HAP-1 (cell line): ENCODE results near the gene FLOT1.
"Not testable (repeated sequence)": the region's sequence is repeated elsewhere in the genome, so short reads cannot be mapped to it uniquely, and the experiment has no call there.

Experiments
- DNase-seq, 2 experiments: peaks; one replicate each; pipeline ENCODE4 v3.0.0-alpha.2; 2016 to 2020; ENCODE audit warnings: low spot score in 2 of 2
- H3K27me3 ChIP-seq: fragments of 250-450 bp; sonication (Bioruptor Pico); 2 replicates; pipeline ENCODE4 v1.5.1; 2020; ENCODE audit warnings: low read depth, mild to moderate bottlenecking, moderate library complexity
- H3K36me3 ChIP-seq: fragments of 250-450 bp; sonication (Bioruptor Pico); replicated peaks from 2 replicates; pipeline ENCODE4 v1.5.1; 2020; ENCODE audit warnings: mild to moderate bottlenecking
- H3K4me1 ChIP-seq: fragments of 250-450 bp; sonication (Bioruptor Pico); 2 replicates; pipeline ENCODE4 v1.5.1; 2020; ENCODE audit warnings: mild to moderate bottlenecking
- H3K4me3 ChIP-seq: fragments of 250-450 bp; sonication (Bioruptor Pico); 2 replicates; pipeline ENCODE4 v1.5.1; 2020; ENCODE audit warnings: mild to moderate bottlenecking, moderate library complexity
- H3K9me3 ChIP-seq: fragments of 250-450 bp; sonication (Bioruptor Pico); 2 replicates; pipeline ENCODE4 v1.5.1; 2020; ENCODE audit warnings: mild to moderate bottlenecking, moderate library complexity
- in situ Hi-C: fragments of 300-500 bp; cut with MboI; formaldehyde crosslinking; loops from 3 replicates; pipeline ENCODE4 v1.14.3; 2020; ENCODE audit warnings: low sequenced_read_pairs, inconsistent platforms, mixed read lengths

The FLOT1 gene

DNA sequence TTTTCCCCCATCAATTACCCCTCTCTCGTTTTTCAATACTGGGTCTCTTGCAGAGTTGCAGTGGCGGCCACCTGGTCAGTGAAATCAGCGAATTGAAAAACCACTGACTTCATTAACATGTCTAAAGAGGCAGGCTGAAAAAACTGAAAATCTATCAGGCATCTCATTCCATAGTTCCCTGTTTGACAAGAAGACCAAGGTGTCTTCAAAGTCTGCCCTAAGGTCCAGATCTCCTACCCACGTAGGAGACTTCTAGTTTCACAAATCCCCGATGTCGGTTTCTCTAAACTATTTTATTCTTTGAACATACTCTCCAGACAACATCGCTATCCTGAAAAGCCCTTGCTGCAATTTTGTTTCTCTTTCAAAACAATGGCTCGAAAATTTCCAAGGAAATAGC lies 23.1 kb downstream of the FLOT1 start:
- in situ Hi-C loops, result no loop called here
- Histone ChIP-seq H3K9me3 (no peaks in the 10 kb centered on the region), H3K36me3 (peaks cover 46% of the 10 kb centered on the region), H3K4me3 (peak overlapping the region; percentile 69), H3K4me1 (peaks cover 31% of the 10 kb centered on the region), H3K27me3 (no peaks in the 10 kb centered on the region)
- DNase-seq, result peak; percentile 61 to 83

DNA sequence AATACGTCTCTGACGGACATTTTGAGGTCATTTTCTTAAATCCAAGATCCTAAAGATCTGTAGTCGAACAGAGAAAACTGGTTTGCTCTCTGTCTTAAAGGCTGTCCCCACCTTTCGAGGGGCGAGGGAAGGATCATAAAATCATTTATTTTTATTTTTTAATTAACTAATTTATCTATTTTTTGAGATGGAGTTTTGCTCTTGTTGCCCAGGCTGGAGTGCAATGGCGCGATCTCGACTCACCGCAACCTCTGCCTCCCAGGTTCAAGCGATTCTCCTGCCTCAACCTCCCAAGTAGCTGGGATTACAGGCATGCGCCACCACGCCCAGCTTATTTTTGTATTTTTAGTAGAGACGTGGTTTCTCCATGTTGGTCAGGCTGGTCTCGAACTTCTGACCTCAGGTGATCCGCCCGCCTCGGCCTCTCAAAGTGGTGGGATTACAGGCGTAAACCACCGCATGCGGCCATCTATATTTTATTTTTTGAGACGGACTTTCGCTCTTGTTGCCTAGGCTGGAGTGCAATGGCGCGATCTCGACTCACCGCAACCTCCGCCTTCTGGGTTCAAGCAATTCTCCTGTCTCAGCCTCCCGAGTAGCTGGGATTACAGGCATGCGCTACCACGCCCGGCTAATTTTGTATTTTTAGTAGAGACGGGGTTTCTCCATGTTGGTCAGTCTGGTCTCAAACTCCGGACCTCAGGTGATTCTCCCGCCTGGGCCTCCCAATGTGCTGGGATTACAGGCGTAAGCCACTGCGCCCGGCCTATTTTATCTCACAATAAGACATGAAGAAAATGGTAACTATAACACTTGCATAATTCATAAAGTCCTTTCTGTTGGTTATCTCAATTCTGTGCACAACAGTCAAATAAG lies 24.4 kb downstream of the FLOT1 start:
- DNase-seq, in situ Hi-C loops, H3K27me3 ChIP-seq, H3K9me3 ChIP-seq: not testable (repeated sequence)
- H3K4me1 ChIP-seq, result peaks cover 27% of the 10 kb centered on the region
- H3K36me3 ChIP-seq, result peaks cover 46% of the 10 kb centered on the region
- peak overlapping the region; percentile 64 for H3K4me3 ChIP-seq

DNA sequence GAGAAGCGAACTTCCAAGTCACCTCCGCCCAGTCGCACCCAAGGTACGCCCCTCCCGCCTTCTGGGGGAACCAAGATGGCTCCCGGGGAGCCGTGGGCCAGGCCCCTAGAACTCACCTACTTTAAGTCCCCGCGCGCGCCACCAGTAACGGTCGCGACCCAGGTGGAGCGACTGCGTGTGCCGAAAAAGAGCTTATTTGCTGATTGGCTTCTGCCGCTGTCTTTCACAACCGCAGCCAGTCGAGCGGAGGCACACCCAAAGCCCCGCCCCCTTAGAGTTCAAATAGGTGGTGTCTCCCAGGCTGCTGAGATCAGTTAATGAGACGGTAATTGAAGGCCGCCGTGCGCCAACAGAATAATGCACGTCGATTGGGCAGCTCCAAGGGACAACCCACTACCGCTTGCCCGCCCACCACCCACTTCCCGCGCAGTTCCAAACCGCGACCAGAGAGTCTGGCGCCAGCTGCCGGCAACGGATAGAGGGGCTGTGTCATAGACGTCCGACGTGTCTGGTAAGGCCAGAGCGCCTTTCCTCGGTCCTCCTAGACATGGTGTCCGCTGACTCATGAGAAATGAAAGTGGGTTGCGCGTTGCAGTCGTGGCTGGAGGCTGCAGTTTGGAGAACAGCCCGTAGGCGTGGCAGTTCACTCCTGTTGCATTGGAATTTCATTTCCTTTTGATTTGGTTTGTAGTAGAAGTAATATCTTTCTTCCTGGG lies 25.2 kb downstream of the FLOT1 start, which contains the start of gene MDC1:
TSS of gene MDC1 (minus strand) at position 153 of the 716 bp plus-strand sequence. CDS start 2,106 bp downstream, outside the sequence.
- in situ Hi-C loops, result no loop called here
- DNase-seq, result peak; percentile 99 to 100
- no peaks in the 10 kb centered on the region for H3K9me3 ChIP-seq
- peaks cover 22% of the 10 kb centered on the region for H3K4me1 ChIP-seq
- H3K27me3 ChIP-seq, result no peaks in the 10 kb centered on the region
- peaks cover 46% of the 10 kb centered on the region for H3K36me3 ChIP-seq
- peak within 1 kb of the TSS; percentile 64 for H3K4me3 ChIP-seq

DNA sequence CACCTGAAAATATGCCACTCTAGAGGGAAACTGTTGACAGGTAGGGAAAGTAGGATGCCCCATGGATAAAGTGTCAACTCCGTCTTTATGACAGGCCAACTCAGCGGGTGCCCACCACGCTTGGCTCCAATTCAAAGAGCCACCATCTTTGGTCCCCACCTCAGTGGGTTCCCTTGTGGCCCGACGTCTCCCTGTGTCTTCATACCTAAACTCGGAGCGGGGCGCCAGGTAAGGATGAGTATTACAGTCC lies 25.7 kb downstream of the FLOT1 start:
- Histone ChIP-seq H3K4me1 (peaks cover 22% of the 10 kb centered on the region), H3K36me3 (peaks cover 46% of the 10 kb centered on the region), H3K27me3 (no peaks in the 10 kb centered on the region), H3K4me3 (peak overlapping the region; percentile 64), H3K9me3 (no peaks in the 10 kb centered on the region)
- in situ Hi-C loops, result no loop called here
- no peak for DNase-seq

DNA sequence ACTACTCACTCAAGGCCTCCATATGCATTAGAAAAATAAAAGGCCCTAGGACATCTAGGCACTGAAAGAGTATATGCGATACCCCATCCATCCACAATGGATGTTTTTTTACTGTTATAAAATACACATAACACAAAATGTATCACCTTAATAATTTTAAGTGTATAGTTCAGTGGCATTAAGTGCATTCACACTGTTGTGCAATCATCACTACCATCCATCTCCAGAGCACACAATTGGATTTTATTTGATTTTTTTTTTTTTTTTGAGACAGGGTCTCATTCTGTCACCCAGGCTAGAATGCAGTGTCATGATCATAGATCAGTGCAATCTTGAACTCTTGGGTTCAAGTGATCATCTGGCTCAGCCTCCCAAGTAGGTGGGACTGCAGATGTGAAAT lies 28.2 kb downstream of the FLOT1 start:
- H3K9me3 ChIP-seq, result no peaks in the 10 kb centered on the region

DNA sequence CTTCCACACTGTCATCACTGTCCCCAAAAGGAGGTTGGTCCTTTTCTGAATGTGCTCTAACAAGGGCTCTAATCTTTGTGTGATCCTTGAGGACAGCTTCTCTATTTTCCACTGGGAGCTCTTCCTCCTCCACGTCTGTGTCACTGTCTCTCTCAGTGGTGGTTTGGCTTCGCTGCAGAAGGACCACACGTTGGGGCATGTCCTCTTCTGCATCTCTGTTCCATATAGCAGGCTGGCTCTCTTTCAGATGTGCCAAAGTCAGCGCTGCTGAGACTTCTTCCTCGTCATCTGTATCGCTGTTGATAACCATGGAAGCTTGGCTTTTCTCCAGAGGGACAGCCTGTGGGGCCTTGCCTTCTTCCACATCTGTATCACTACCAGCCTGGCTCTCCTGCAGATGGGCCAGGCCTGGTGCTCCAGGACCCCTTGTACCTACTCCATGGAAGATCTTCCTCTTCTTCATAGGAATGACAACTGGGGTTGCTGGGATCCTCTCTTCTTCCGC lies 30.0 kb downstream of the FLOT1 start:
- Histone ChIP-seq H3K9me3 (no peaks in the 10 kb centered on the region), H3K4me3 (no peak overlapping the region), H3K4me1 (peaks cover 7% of the 10 kb centered on the region), H3K27me3 (no peaks in the 10 kb centered on the region), H3K36me3 (peaks cover 73% of the 10 kb centered on the region)
- DNase-seq, result no peak
- in situ Hi-C loops, result no loop called here

More for the DNA sequence above, 28.2 kb downstream of the FLOT1 start:
- Histone ChIP-seq H3K27me3 (no peaks in the 10 kb centered on the region), H3K4me1 (peaks cover 22% of the 10 kb centered on the region), H3K4me3 (no peak overlapping the region), H3K36me3 (peaks cover 58% of the 10 kb centered on the region)
- DNase-seq, result no peak
- in situ Hi-C loops, result no loop called here

DNA sequence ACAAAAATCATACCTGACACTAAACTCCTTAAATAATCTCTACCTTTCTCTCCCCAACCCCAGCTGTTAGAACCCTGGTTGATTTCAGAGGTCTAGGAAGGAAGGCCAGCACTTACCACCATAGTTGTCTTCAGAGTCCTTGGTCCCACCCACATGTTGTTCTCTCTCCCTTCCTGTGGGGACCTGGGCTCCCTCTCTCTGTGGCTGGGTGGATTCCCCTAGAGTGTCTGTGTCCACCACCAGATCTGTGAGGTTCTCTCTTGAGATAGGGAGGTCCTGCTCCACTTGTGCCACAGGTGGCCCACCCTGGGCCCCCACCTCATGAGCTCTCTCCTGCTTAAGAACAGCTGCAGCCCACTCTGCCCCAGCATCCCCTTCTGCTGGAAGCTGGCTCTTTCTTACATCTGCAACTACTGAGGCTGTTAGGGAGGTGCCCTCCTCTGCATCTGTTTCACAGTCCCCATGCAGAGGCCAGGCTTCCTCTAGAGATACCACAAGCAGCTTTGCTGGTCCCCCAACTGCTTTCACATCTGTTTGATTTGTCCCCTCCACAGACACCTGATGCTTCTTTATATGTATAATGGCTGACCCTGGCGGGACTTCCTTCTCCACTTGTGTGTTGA lies 30.6 kb downstream of the FLOT1 start:
- H3K4me1 ChIP-seq, result peaks cover 7% of the 10 kb centered on the region
- H3K36me3 ChIP-seq, result peaks cover 79% of the 10 kb centered on the region
- no peak for DNase-seq
- no peak overlapping the region for H3K4me3 ChIP-seq
- H3K9me3 ChIP-seq, result no peaks in the 10 kb centered on the region
- in situ Hi-C loops, result no loop called here
- H3K27me3 ChIP-seq, result no peaks in the 10 kb centered on the region

DNA sequence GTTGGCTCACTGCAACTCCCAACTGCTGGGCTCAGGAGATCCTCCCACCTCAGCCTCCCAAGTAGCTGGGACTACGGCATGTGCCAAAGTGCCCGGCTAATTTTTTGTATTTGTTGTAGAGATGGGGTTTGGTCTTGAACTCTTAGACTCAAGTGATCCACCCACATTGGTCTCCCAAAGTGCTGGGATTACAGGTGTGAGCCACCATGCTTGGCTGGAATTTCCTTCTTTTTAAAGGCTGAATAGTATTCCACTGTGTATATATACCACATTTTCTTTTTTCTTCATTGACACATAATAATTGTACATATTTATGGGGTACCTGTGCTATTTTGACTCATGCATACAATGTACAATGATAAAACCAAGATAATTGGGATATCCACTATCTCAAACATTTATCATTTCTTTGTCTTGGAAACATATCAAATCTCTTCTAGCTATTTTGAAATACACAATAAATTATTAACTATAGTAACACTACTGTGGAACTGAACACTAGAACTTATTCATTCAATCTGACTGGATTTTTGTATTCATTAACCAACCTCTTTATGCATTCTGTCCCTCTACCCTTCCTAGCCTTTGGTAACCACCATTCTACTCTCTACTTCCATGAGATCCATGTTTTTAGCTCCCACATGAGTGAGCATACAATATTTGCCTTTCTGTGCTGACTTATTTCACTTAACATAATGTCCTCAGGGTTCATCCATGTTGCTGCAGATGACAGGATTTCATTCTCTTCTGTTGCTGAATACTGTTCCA lies 33.2 kb downstream of the FLOT1 start:
- Histone ChIP-seq H3K9me3 (no peaks in the 10 kb centered on the region), H3K4me1 (no peaks in the 10 kb centered on the region), H3K4me3 (no peak overlapping the region), H3K36me3 (peaks cover 73% of the 10 kb centered on the region), H3K27me3 (no peaks in the 10 kb centered on the region)
- no peak for DNase-seq
- in situ Hi-C loops, result no loop called here

DNA sequence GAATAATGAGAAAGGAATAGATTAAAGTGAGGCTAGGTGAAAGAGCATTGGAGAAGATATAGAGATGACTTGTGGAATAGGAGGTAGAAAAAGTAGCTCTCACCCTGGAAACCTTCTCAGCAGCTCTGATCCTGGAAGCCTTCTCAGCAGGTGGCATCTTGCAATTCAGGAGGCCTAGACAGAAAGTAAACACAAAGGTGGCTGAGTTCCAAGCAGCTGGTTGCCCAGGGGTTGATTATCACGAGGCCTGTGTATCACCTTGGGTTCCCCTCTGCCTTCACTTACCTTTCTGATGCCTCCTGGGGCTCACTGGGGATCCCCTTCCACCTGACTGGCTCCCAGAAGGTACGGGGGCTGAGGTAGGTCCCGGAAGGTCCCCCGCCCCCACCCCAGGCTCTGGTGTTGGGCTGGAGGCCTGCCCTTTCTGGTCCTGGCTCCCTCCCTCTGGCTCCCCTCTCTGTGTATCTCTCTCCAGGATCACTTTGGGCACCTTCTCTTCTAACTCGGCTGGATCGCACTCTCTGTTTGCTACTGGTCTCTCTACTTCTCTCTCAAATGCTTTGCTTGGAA lies 35.1 kb downstream of the FLOT1 start:
- in situ Hi-C loops, result no loop called here
- no peak for DNase-seq
- peaks cover 70% of the 10 kb centered on the region for H3K36me3 ChIP-seq

DNA sequence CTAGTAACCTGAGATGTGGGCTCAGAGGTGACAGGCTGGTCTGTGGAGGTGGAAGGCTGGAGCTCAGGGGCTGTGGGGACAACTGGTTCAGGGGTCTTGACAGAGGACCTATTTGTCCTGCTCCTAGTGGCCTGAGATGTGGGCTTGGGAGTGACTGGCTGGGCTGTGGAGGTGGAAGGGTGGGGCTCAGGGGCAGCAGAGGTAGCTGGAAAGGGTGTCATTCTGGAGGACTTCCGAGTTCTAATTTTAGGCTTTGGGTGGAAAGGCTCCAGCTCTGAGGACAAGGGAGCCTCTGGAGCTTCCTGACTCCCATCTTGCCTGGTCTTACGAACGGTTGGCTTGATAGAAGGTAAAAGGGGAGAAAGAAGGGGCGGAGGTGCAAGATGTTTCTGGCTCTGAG lies 36.9 kb downstream of the FLOT1 start:
- no peaks in the 10 kb centered on the region for H3K9me3 ChIP-seq
- no peak overlapping the region for H3K4me3 ChIP-seq
- no peak for DNase-seq
- no peaks in the 10 kb centered on the region for H3K4me1 ChIP-seq
- in situ Hi-C loops, result no loop called here
- H3K27me3 ChIP-seq, result no peaks in the 10 kb centered on the region
- peaks cover 63% of the 10 kb centered on the region for H3K36me3 ChIP-seq

More for the DNA sequence above, 35.1 kb downstream of the FLOT1 start:
- H3K4me3 ChIP-seq, result no peak overlapping the region
- no peaks in the 10 kb centered on the region for H3K27me3 ChIP-seq
- H3K4me1 ChIP-seq, result no peaks in the 10 kb centered on the region
- H3K9me3 ChIP-seq, result no peaks in the 10 kb centered on the region

DNA sequence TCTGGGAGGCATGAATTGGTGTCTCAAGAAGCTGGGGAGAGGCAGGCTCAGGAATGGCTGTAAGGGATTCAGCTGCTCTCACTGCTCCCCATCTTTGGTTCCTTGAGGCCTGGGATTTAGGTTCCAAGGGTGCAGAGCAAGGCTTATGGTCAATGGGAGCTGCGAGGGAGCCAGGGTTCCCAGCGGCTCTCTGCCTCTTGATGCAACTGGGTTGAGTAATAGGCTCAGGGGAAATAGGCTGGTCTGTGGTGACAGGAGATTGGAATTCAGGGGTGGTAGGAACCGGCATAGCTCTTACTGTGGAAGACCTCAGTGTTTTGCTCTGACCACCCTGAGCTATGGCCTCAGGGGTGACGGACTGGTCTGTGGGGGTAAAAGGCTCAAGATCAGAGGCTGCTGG lies 38.7 kb downstream of the FLOT1 start:
- no peaks in the 10 kb centered on the region for H3K4me1 ChIP-seq
- no peak overlapping the region for H3K4me3 ChIP-seq
- in situ Hi-C loops, result no loop called here
- peaks cover 58% of the 10 kb centered on the region for H3K36me3 ChIP-seq
- no peaks in the 10 kb centered on the region for H3K27me3 ChIP-seq
- no peaks in the 10 kb centered on the region for H3K9me3 ChIP-seq
- no peak for DNase-seq

DNA sequence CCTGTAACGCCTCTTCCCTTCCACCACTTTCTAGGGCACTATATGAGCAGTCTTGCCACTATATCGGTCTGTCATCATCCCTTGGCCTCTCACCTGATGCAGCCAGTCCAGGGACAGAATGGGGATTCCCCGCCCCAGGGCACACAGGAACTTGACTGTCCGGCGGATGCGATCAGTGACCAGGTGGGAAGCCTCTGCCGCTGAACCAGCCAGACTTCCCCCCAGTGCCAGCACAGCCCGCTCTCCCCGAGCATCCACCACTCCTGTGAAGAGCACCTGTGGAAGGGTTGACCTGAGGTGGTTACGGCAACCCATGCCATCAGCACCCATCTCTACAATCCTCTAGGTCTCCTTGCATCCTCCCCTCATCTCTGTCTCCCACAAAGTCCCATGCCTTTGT lies 39.5 kb downstream of the FLOT1 start:
- H3K9me3 ChIP-seq, result no peaks in the 10 kb centered on the region
- DNase-seq, result no peak
- H3K27me3 ChIP-seq, result no peaks in the 10 kb centered on the region
- in situ Hi-C loops, result no loop called here
- no peaks in the 10 kb centered on the region for H3K4me1 ChIP-seq
- H3K36me3 ChIP-seq, result peaks cover 55% of the 10 kb centered on the region
- no peak overlapping the region for H3K4me3 ChIP-seq

DNA sequence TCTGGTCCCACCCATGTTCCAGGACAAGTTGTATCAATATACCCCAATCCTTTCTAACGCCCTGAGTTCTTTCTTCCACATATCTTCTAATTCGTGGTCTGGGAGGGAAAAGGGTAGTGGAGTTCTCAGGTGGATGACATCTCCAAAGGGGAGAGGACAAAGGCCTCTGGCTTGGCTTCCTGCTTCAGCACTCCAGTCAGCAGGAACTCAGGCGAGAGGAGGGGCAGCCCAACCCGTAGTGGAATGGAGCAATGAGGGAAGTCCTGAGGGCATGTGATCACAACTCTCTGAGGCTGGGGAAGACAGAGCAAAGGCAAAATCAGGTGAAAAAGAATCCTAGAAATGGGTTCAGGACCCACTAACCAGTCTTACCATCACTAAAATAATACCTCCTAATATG lies 42.1 kb downstream of the FLOT1 start:
- peaks cover 44% of the 10 kb centered on the region for H3K36me3 ChIP-seq
- H3K9me3 ChIP-seq, result no peaks in the 10 kb centered on the region
- no peaks in the 10 kb centered on the region for H3K27me3 ChIP-seq
- DNase-seq, result no peak
- in situ Hi-C loops, result no loop called here
- no peaks in the 10 kb centered on the region for H3K4me1 ChIP-seq
- H3K4me3 ChIP-seq, result no peak overlapping the region
